GM12878 (cell line): ENCODE results near the gene ZNF672. TPM values are rescaled to one million over a fixed set of nuclear protein-coding genes. Genes with fewer than 3 reads are reported as not detected.

ENCODE experiments used
- ATAC-seq: fragments of 200-7000 bp; cut with Tn5 transposase; 3 replicates; pipeline ENCODE4 v1.9.1; 2020; ENCODE audit warnings: mild to moderate bottlenecking, moderate library complexity
- BruUV-seq: library from RNA; stranded (reverse); fragments of 400-500 nt; replicated peaks from 2 replicates; lab custom pipeline; 2021; lab: Mats Ljungman, UMichigan
- CTCF ChIA-PET: fragments of 300-600 bp; sonication (Branson Sonifier 250); formaldehyde crosslinking; extraction: SDS; loops from one replicate; lab custom pipeline; 2021; ENCODE audit warnings: inconsistent platforms; lab: Yijun Ruan, JAX
- POLR2A ChIA-PET: fragments of 350-600 bp; formaldehyde crosslinking; extraction: SDS; loops from one replicate; lab custom pipeline; 2021; ENCODE audit warnings: inconsistent platforms; lab: Charles Lee
- RAD21 ChIA-PET: fragments of 300-600 bp; sonication (Branson Sonifier 250); formaldehyde crosslinking; loops from one replicate; lab custom pipeline; 2023; ENCODE audit warnings: antibody characterized with exemption; ENCODE audit not compliant: unreplicated experiment; lab: Charles Lee
- SMC1A ChIA-PET: fragments of 300-600 bp; sonication (Branson Sonifier 250); formaldehyde crosslinking; loops from one replicate; lab custom pipeline; 2023; ENCODE audit not compliant: unreplicated experiment, uncharacterized antibody; lab: Charles Lee
- DNase-seq: peaks from one replicate; pipeline ENCODE4 v3.0.0-alpha.2; 2011; ENCODE audit warnings: low read depth, low spot score
- FAIRE-seq: peaks from 3 replicates; lab custom pipeline; 2011; peaks lifted over from hg19 to GRCh38; lab: Jason Lieb, UNC
- H2AFZ ChIP-seq: 2 replicates; pipeline ENCODE4 v1.6.0; 2011; ENCODE audit warnings: low read depth, low read length, control low read depth; ENCODE audit not compliant: control insufficient read depth
- H3K27ac ChIP-seq: 2 replicates; pipeline ENCODE4 v1.5.1; 2011; ENCODE audit warnings: control low read depth; ENCODE audit not compliant: control insufficient read depth, insufficient read depth
- H3K27me3 ChIP-seq, 2 experiments: replicated peaks in 1 of 2; 2 replicates each; pipeline versions ENCODE4 v1.6.0 to v1.6.1; 2011; ENCODE audit warnings: low read length in 1 of 2; ENCODE audit not compliant: control insufficient read depth in 2 of 2, insufficient read depth in 2 of 2
- H3K36me3 ChIP-seq, 2 experiments: 2 replicates each; pipeline ENCODE4 v1.5.1; 2011; ENCODE audit warnings: low read length in 1 of 2; ENCODE audit not compliant: control insufficient read depth in 2 of 2, insufficient read depth in 2 of 2
- H3K4me1 ChIP-seq: 2 replicates; pipeline ENCODE4 v1.6.1; 2011; ENCODE audit warnings: mild to moderate bottlenecking, low read length, moderate library complexity, mixed read lengths; ENCODE audit not compliant: control insufficient read depth, insufficient read depth
- H3K4me2 ChIP-seq: 2 replicates; pipeline ENCODE4 v1.6.0; 2011; ENCODE audit warnings: control low read depth; ENCODE audit not compliant: control insufficient read depth, insufficient read depth
- H3K4me3 ChIP-seq: fragments of 200-600 bp; sonication (generic); 2 replicates; pipeline ENCODE4 v1.5.1; 2016
- H3K79me2 ChIP-seq: 2 replicates; pipeline ENCODE4 v1.6.0; 2011; ENCODE audit warnings: low read length; ENCODE audit not compliant: control insufficient read depth, insufficient read depth
- H3K9ac ChIP-seq: 2 replicates; pipeline ENCODE4 v1.8.0; 2011; ENCODE audit warnings: low read length, control low read depth, mixed read lengths; ENCODE audit not compliant: control insufficient read depth, insufficient read depth
- H3K9me3 ChIP-seq: replicated peaks from 3 replicates; pipeline ENCODE4 v1.5.1; 2011; ENCODE audit warnings: mild to moderate bottlenecking, low read length; ENCODE audit not compliant: control insufficient read depth, insufficient read depth
- H4K20me1 ChIP-seq: 2 replicates; pipeline ENCODE4 v1.6.0; 2011; ENCODE audit not compliant: control insufficient read depth, insufficient read depth
- CHD4 ChIP-seq: fragments of 200-600 bp; sonication (generic); IDR thresholded peaks from 2 replicates; pipeline ENCODE4 v1.6.1; 2016; ENCODE audit warnings: mild to moderate bottlenecking
- ESRRA ChIP-seq: IDR thresholded peaks from 2 replicates; pipeline ENCODE4 v1.6.1; 2012; ENCODE audit warnings: mild to moderate bottlenecking, low read length, improper control_type of control experiment
- ETV6 ChIP-seq, 2 experiments: fragments of 450-650 bp in 1 of 2; IDR thresholded peaks in 1 of 2; conservative IDR thresholded peaks in 1 of 2; 2 replicates each; pipeline ENCODE4 v1.6.1; 2014; ENCODE audit warnings: antibody characterized with exemption in 1 of 2, borderline replicate concordance in 1 of 2, low read depth in 1 of 2, mild to moderate bottlenecking in 1 of 2, moderate library complexity in 1 of 2
- EZH2 ChIP-seq: IDR thresholded peaks from 2 replicates; pipeline ENCODE4 v1.6.1; 2012; ENCODE audit warnings: low read depth, mild to moderate bottlenecking, control low read depth, inconsistent platforms, low read length, borderline replicate concordance; ENCODE audit not compliant: control insufficient read depth
- JUNB ChIP-seq: IDR thresholded peaks from 2 replicates; pipeline ENCODE4 v1.6.1; 2016; ENCODE audit warnings: antibody characterized with exemption, mild to moderate bottlenecking
- KAT2A ChIP-seq: conservative IDR thresholded peaks from 2 replicates; pipeline ENCODE4 v1.6.1; 2011; ENCODE audit warnings: low read depth, low read length; ENCODE audit not compliant: control insufficient read depth
- MTA3 ChIP-seq: IDR thresholded peaks from 2 replicates; pipeline ENCODE4 v1.6.1; 2012; ENCODE audit warnings: low read length, inconsistent platforms, borderline replicate concordance
- MYC ChIP-seq: IDR thresholded peaks from 2 replicates; pipeline ENCODE4 v1.6.1; 2011; ENCODE audit warnings: mild to moderate bottlenecking, low read length, moderate library complexity, inconsistent platforms; ENCODE audit not compliant: insufficient read depth, insufficient replicate concordance, insufficient read length, severe bottlenecking
- NBN ChIP-seq: fragments of 450-650 bp; IDR thresholded peaks from 2 replicates; pipeline ENCODE4 v1.6.1; 2016
- NFYB ChIP-seq: IDR thresholded peaks from 2 replicates; pipeline ENCODE4 v1.6.1; 2011; ENCODE audit warnings: low read depth, mild to moderate bottlenecking, low read length, improper control_type of control experiment, moderate library complexity; ENCODE audit not compliant: insufficient read depth
- NR2C2 ChIP-seq: IDR thresholded peaks from 2 replicates; pipeline ENCODE4 v1.6.1; 2011; ENCODE audit warnings: borderline replicate concordance, low read depth; ENCODE audit not compliant: control insufficient read depth, insufficient read length
- NRF1 ChIP-seq: conservative IDR thresholded peaks from 2 replicates; pipeline ENCODE4 v1.6.1; 2011; ENCODE audit warnings: mild to moderate bottlenecking, low read depth, low read length, improper control_type of control experiment
- PAX8 ChIP-seq: fragments of 450-650 bp; IDR thresholded peaks from 2 replicates; pipeline ENCODE4 v1.6.1; 2017; ENCODE audit warnings: mild to moderate bottlenecking, moderate library complexity
- POLR2A ChIP-seq: IDR thresholded peaks from 2 replicates; pipeline ENCODE4 v1.6.1; 2011; ENCODE audit warnings: low read depth, mild to moderate bottlenecking, low read length
- SIX5 ChIP-seq: IDR thresholded peaks from 2 replicates; pipeline ENCODE4 v1.6.1; 2011; ENCODE audit warnings: mild to moderate bottlenecking, low read depth, low read length, moderate library complexity; ENCODE audit not compliant: severe bottlenecking
- SMAD5 ChIP-seq: IDR thresholded peaks from 2 replicates; pipeline ENCODE4 v1.6.1; 2016; ENCODE audit warnings: antibody characterized with exemption, low read depth
- STAT1 ChIP-seq: fragments of 450-650 bp; conservative IDR thresholded peaks from 2 replicates; pipeline ENCODE4 v1.6.1; 2014; ENCODE audit warnings: antibody characterized with exemption, mild to moderate bottlenecking
- TARDBP ChIP-seq: IDR thresholded peaks from 2 replicates; pipeline ENCODE4 v1.6.1; 2016; ENCODE audit warnings: borderline replicate concordance
- TCF7 ChIP-seq: IDR thresholded peaks from 2 replicates; pipeline ENCODE4 v1.6.1; 2014; ENCODE audit warnings: antibody characterized with exemption, borderline replicate concordance
- ZSCAN29 ChIP-seq: fragments of 450-650 bp; IDR thresholded peaks from 2 replicates; pipeline ENCODE4 v1.6.1; 2017; ENCODE audit warnings: mild to moderate bottlenecking, moderate library complexity
- WGBS: methylation state at CpG from one replicate; pipeline ENCODE4 v1.1.6; 2016; ENCODE audit warnings: low lambda C conversion rate; ENCODE audit not compliant: insufficient replicate concordance, insufficient coverage; ENCODE audit errors: missing lambda C conversion rate; 5-methylcytosine and 5-hydroxymethylcytosine counted together
- in situ Hi-C: fragments of 300-500 bp; cut with MboI; formaldehyde crosslinking; loops from 9 replicates; pipeline ENCODE4 v1.14.3; 2018; ENCODE audit warnings: mixed read lengths
- intact Hi-C: fragments of 100-400 bp; cut with micrococcal nuclease; formaldehyde crosslinking; loops from one replicate; pipeline ENCODE4 v1.14.2; 2022; ENCODE audit not compliant: unreplicated experiment
- polyA plus RNA-seq, 11 experiments: library from polyadenylated mRNA; depleted of rRNA in 4 of 11; unstranded in 6 of 11; stranded (reverse) in 5 of 11; fragments of >200 nt; fragmentation: Nextera tagmentation in 4 of 11; fragmentation: Illumina TruSeq in 1 of 11; extraction: Ambion mirVana in 4 of 11; extraction: Trizol in 1 of 11; gene quantifications; 1 replicate in 1 of 11; 2 replicates in 10 of 11; pipeline versions ENCODE4 v1.2.1 to v1.2.3, GENCODE V29; 2011 to 2016; ENCODE audit warnings: inconsistent platforms in 2 of 11, missing spikeins in 2 of 11, low read depth in 1 of 11
- total RNA-seq, 4 experiments: library from RNA; depleted of rRNA in 3 of 4; stranded (reverse); fragments of >200 nt in 3 of 4; fragmentation: Illumina TruSeq in 1 of 4; extraction: Trizol in 1 of 4; gene quantifications; 2 replicates each; pipeline versions ENCODE4 v1.2.1 to v1.2.3, GENCODE V29; 2013 to 2021

ZNF672 gene
- total and polyA plus RNA-seq, 10 of the 15 experiments (the other 5 are each of a cell fraction or from before 2014, with no cell fraction given): 2.9 to 51.3 (median 39.8) TPM

GRCh38 chr1:248853663-248854375 is 15.8 kb downstream of the ZNF672 start:
- Histone ChIP-seq H3K4me3 (no peak overlapping the region), H3K9me3 (no peaks in the 10 kb centered on the region), H4K20me1 (no peaks in the 10 kb centered on the region), H3K9ac (no peak overlapping the region), H3K27ac (no peak overlapping the region), H2AFZ (no peak overlapping the region), H3K27me3 (no peaks in the 10 kb centered on the region), H3K79me2 (peaks cover 23% of the 10 kb centered on the region), H3K36me3 (peaks cover 17 to 24% of the 10 kb centered on the region in 2 experiments; a peak in 3 of 4 replicates), H3K4me1 (peaks cover 17% of the 10 kb centered on the region), H3K4me2 (no peak overlapping the region)
- DNase-seq (no peak), ATAC-seq (no peak), FAIRE-seq (no peak)
- RAD21 ChIA-PET: no interaction called here
- POLR2A ChIA-PET: no interaction called here
- BruUV-seq: no TSS peak
- TF ChIP-seq KAT2A (no peak), SIX5 (no peak), ESRRA (no peak), NRF1 (no peak), EZH2 (no peak), CHD4 (no peak), ETV6 (conservative IDR thresholded peaks at IDR 0.05 in 1 of 2, IDR thresholded peaks at IDR 0.05 in 1 of 2; ENCODE audit: borderline replicate concordance in 1 of 2, low read depth in 1 of 2) (no peak), MTA3 (no peak), ZSCAN29 (no peak), STAT1 (no peak), JUNB (no peak), NFYB (no peak), TCF7 (no peak), NBN (no peak), POLR2A (no peak), PAX8 (no peak), TARDBP (no peak), NR2C2 (no peak), MYC (no peak), SMAD5 (no peak)
- 77% methylated on average over 8 of the region's 8 CpGs for WGBS
- SMC1A ChIA-PET: no interaction called here
- CTCF ChIA-PET: interaction anchor here (8.9 kb wide), 1 partner anchor 16 kb away, joined by 60 read pairs; the partner anchor contains the start of gene ZNF672
- in situ Hi-C loops (no loop called here), intact Hi-C loops (no loop called here)
